Measurements from ENCODE around the gene MMP12.
"Not testable (repeated sequence)": the region's sequence is repeated elsewhere in the genome, so short reads cannot be mapped to it uniquely, and the experiment has no call there.

DNA sequence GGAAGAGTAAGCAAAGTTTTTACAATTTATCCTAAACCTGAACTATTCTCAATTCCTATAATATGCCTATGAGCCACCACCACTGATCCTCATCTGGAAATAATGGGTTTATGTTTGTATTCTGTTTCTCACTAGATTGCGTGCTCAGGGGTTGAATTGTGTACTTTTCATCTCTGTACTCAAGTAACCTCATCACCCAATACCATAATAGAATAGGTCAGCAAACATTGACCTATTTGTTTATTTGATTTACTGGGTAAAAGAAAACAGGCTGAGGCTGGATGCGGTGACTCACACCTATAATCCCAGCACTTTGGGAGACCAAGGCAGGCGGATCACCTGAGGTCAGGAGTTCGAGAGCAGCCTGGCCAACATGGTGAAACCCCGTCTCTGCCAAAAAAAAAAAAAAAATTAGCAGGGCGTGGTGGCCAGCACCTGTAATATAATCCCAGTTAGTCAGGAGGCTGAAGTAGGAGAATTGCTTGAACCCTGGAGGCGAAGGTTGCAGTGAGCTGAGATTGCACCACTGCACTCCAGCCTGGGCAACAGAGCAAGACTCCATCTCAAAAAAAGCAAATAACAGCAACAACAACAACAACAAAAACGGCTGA lies 5.3 kb downstream of the MMP12 start:
- TF ChIP-seq, protein P1, sequence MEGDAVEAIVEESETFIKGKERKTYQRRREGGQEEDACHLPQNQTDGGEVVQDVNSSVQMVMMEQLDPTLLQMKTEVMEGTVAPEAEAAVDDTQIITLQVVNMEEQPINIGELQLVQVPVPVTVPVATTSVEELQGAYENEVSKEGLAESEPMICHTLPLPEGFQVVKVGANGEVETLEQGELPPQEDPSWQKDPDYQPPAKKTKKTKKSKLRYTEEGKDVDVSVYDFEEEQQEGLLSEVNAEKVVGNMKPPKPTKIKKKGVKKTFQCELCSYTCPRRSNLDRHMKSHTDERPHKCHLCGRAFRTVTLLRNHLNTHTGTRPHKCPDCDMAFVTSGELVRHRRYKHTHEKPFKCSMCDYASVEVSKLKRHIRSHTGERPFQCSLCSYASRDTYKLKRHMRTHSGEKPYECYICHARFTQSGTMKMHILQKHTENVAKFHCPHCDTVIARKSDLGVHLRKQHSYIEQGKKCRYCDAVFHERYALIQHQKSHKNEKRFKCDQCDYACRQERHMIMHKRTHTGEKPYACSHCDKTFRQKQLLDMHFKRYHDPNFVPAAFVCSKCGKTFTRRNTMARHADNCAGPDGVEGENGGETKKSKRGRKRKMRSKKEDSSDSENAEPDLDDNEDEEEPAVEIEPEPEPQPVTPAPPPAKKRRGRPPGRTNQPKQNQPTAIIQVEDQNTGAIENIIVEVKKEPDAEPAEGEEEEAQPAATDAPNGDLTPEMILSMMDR (IDR thresholded peaks at IDR 0.05): not testable (repeated sequence)
- TF ChIP-seq POLR2A (IDR thresholded peaks at IDR 0.05): not testable (repeated sequence)

Data from right lobe of liver (tissue), 4 donors.